Left ventricle myocardium inferior (tissue), 1 donor: ENCODE results near the gene SDCBP2. TPM values are rescaled to one million over a fixed set of nuclear protein-coding genes. Genes with fewer than 3 reads are reported as not detected.

Experiments used
- DNase-seq: peaks from one replicate; pipeline ENCODE4 v3.0.0-alpha.2; 2020
- H3K27ac ChIP-seq: fragments of 200-600 bp; replicated peaks from 2 replicates; pipeline ENCODE4 v1.8.0; 2021
- H3K27me3 ChIP-seq: fragments of 200-600 bp; 2 replicates; pipeline ENCODE4 v1.8.0; 2021; ENCODE audit warnings: low read depth
- H3K36me3 ChIP-seq: fragments of 200-600 bp; 2 replicates; pipeline ENCODE4 v1.8.0; 2021
- H3K4me1 ChIP-seq: fragments of 200-600 bp; 2 replicates; pipeline ENCODE4 v1.8.0; 2021
- H3K4me3 ChIP-seq: fragments of 200-600 bp; 2 replicates; pipeline ENCODE4 v1.8.0; 2021; ENCODE audit warnings: mild to moderate bottlenecking, moderate library complexity
- H3K9me3 ChIP-seq: fragments of 200-600 bp; replicated peaks from 2 replicates; pipeline ENCODE4 v1.8.0; 2021
- intact Hi-C: fragments of 100-400 bp; cut with micrococcal nuclease; formaldehyde crosslinking; loops from one replicate; pipeline ENCODE4 v1.11.0; 2022
- total RNA-seq: library from RNA; stranded (reverse); fragmentation: NEBNext Ultra II Directional; extraction: Animal tissue kit (Norgen Biotek cat#: 25700); gene quantifications from one replicate; pipeline ENCODE4 v1.2.1, GENCODE V29; 2021
- TF ChIP-seq, protein P1 (sequence below): fragments of 200-600 bp; IDR thresholded peaks from 2 replicates; pipeline ENCODE4 v1.8.0; 2021; ENCODE audit warnings: antibody characterized with exemption, mild to moderate bottlenecking, borderline replicate concordance
- donor health status: DM: no; HTN: yes; CAD: no; lungs with severe emphysema.

Gene SDCBP2
- total RNA-seq, 1 donor from 2014 or later, result 2.2 TPM

DNA sequence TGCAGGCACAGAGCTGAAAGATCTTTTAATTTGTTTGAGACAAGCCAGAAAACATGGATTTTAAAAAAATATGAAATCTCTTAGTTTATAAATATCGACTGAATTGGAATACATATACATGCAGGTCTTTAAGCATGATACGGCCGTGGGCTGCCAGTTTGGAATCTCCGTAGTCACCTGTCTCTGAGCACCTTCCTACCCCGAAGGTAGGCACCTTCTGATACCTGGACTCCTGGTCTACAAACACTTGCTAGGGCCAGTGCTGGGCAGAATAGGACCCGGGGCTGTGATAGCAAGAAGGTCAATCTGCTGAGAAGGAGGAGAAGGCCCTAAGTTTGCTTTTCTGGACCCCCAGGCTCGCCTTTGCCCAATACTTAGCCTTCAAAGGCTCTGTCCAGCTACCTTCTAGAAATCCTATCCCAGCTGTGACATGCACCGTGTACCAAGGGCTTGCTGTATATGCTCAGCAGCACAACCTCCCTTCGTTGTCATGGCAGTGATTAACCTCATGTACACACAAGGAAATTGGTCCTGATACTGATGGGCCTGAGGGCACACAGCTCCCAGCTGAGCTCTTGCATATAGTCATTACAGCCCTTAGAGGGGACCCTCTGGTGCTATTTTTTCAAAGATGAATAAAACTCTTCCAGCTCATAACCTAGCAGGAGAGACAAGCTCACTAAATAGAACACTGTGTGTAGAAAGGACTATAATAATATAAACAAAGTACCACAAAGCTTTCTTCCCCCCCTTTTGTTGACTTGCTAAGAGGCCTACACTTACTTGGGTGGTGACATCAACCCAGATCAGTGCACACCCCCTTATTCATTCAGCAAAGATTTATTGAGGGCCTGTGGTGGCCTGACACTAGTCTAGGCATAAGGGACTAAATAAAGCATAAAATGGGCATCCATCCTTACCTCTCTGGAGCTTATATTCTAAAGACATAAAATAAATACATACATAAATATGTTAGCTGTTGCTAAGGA lies 45.1 kb downstream of the SDCBP2 start:
- TF ChIP-seq, protein P1, sequence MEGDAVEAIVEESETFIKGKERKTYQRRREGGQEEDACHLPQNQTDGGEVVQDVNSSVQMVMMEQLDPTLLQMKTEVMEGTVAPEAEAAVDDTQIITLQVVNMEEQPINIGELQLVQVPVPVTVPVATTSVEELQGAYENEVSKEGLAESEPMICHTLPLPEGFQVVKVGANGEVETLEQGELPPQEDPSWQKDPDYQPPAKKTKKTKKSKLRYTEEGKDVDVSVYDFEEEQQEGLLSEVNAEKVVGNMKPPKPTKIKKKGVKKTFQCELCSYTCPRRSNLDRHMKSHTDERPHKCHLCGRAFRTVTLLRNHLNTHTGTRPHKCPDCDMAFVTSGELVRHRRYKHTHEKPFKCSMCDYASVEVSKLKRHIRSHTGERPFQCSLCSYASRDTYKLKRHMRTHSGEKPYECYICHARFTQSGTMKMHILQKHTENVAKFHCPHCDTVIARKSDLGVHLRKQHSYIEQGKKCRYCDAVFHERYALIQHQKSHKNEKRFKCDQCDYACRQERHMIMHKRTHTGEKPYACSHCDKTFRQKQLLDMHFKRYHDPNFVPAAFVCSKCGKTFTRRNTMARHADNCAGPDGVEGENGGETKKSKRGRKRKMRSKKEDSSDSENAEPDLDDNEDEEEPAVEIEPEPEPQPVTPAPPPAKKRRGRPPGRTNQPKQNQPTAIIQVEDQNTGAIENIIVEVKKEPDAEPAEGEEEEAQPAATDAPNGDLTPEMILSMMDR, result no peak

DNA sequence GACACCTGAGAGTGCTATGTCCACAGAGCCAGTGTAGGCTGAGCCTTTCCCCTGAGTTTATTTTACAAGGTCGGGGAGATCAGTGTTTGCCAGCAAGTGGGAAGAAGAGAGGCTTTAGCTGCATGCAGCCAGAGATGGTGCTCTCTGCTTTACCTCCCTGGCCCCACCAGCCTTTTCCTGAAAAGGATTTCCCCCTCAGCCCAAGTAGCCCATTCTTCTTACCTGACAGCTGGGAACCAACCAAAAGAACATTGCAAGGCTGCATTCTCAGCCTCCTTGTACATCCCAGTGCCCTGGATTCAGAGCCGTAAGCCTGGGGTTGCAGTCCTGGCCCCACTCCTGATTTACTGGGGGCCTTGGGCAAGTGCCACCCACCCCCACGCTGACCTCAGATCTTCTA lies 46.0 kb downstream of the SDCBP2 start:
- DNase-seq, result no peak
- Histone ChIP-seq H3K9me3 (no peaks in the 10 kb centered on the region), H3K4me1 (peaks cover 32% of the 10 kb centered on the region), H3K27me3 (no peaks in the 10 kb centered on the region), H3K27ac (no peak overlapping the region), H3K4me3 (no peak overlapping the region), H3K36me3 (no peaks in the 10 kb centered on the region)
- TF ChIP-seq, protein P1, result no peak
- intact Hi-C loops, result no loop called here

More for the DNA sequence above, 45.1 kb downstream of the SDCBP2 start:
- no peak overlapping the region for H3K27ac ChIP-seq
- no peak overlapping the region for H3K4me3 ChIP-seq
- intact Hi-C loops, result no loop called here
- H3K36me3 ChIP-seq, result no peaks in the 10 kb centered on the region
- no peak for DNase-seq
- H3K4me1 ChIP-seq, result peaks cover 35% of the 10 kb centered on the region
- H3K27me3 ChIP-seq, result no peaks in the 10 kb centered on the region
- no peaks in the 10 kb centered on the region for H3K9me3 ChIP-seq

DNA sequence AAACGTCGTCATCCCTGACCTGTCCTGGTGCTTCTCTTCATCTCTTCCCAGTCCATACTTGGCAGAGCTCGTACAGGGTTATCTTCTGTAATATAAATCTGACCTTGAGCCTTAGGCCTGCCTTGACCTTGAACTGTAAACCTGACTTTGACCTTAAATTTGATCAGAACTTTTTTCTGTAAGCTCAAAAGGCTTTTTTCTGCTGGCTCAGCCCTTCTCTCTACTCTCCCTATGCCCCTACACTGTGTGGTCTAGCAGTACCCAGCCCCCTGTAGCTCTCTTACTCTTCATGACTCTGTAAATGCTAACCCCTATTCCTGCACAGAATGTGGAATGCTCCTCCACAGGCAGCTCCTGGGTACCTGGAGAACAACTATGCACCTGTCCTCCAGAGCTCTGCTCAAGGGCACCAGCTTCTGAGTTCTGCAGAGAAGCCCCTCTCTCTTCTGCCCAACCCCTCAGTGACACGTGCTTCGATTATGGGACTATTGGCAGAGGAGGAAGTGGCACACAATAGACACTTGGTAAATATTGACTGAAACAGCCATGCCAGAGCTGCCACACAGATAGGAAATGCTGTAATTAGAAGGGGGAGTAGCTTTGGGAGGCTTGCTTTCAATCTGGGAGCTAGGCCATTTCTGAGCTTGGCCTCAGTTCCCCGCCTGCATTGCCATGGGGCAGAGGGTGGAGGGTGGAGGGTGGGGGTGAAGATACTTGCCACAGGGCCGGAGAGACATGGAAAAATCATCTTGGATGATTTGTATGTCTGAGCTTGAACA lies 47.5 kb downstream of the SDCBP2 start:
- Histone ChIP-seq H3K9me3 (no peaks in the 10 kb centered on the region), H3K36me3 (no peaks in the 10 kb centered on the region), H3K4me3 (no peak overlapping the region), H3K4me1 (peaks cover 20% of the 10 kb centered on the region), H3K27me3 (no peaks in the 10 kb centered on the region), H3K27ac (peak overlapping the region; percentile 61)
- TF ChIP-seq, protein P1, result no peak
- intact Hi-C loops, result no loop called here
- no peak for DNase-seq

DNA sequence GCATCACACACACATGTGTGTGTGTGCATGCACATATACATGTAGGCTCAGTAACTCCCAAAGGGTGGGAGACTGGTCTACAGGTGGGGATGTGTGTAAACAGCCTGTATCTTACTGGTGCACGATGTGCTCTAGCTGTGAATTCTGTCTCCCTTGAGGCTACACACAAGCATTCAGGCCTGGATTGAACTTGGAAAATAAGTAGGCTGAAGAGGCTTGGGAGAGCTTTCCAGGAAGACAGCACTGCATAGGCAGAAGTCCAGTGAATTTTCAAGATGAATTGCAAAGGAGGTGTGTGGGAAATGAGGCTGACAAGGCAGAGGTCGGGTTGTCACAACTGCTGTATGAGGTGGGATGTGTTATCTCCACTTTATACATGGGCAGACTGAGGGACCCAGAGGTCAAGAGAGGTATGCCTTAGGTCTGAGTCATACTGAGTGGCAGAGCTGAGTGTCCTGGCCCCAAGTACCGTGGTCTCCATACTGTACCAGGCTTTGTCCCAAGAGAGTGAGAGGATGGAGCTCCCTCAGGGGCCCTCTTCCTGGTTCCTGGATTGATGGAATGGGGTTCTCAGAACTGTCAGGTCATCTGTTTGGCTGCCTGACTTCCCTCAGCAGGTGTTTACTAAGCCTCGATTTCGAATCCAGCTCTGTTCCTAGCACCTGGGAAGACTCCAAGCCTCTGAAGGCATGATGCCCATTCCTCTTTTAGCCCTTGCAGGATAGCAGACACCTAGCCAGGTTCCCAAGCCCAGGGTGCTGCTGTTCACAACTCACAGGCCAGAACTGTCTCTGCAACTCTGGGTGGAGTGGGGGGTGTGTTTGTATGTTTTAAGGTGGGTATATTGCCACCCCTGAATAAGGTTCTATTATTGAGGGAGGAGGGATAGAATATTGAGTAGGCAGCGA lies 48.5 kb downstream of the SDCBP2 start:
- H3K27me3 ChIP-seq, result no peaks in the 10 kb centered on the region
- DNase-seq, result no peak
- H3K36me3 ChIP-seq, result no peaks in the 10 kb centered on the region
- no peak overlapping the region for H3K4me3 ChIP-seq
- H3K4me1 ChIP-seq, result peaks cover 17% of the 10 kb centered on the region
- H3K27ac ChIP-seq, result peak overlapping the region; percentile 61
- intact Hi-C loops, result no loop called here
- TF ChIP-seq, protein P1, result no peak
- no peaks in the 10 kb centered on the region for H3K9me3 ChIP-seq

DNA sequence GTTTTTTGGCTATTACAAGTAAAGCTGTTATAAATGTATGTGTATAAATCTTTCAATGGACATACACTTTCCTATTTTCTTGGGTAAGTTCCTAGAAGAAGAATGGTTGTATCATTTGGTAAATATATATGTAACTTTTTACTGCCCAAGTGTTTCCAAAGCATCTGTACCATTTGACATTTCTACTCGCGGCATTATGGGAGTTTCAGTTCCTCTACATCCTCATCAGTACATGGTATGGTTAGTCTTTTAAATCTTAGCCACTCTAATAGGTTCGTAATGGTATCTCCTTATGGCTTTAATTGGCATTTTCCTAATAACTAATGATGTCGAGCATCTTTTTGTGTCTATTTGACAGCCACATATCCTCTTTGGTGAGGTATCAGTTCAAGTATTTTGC lies 49.9 kb downstream of the SDCBP2 start:
- Histone ChIP-seq H3K4me1 (peaks cover 17% of the 10 kb centered on the region), H3K9me3 (no peaks in the 10 kb centered on the region), H3K27me3 (no peaks in the 10 kb centered on the region), H3K36me3 (no peaks in the 10 kb centered on the region), H3K27ac (no peak overlapping the region), H3K4me3 (no peak overlapping the region)
- TF ChIP-seq, protein P1, result no peak
- DNase-seq, result no peak
- intact Hi-C loops, result no loop called here
